Pancreas (tissue), 10 donors: Measurements from ENCODE around the gene SRBD1. TPM values are rescaled to one million over a fixed set of nuclear protein-coding genes. Genes with fewer than 3 reads are reported as not detected.

Source experiments
- ATAC-seq, 4 donors: fragments of 200-7000 bp; cut with Tn5 transposase; one replicate each; pipeline versions ENCODE4 v1.8.0 to v1.9.1; 2020; ENCODE audit warnings: mild to moderate bottlenecking in 4 of 4, moderate library complexity in 4 of 4
- DNase-seq, 6 donors: peaks; one replicate each; pipeline ENCODE4 v3.0.0-alpha.2; 2020
- FAIRE-seq: peaks from 2 replicates; lab custom pipeline; 2012; peaks lifted over from hg19 to GRCh38; lab: Jason Lieb, UNC
- H3K27ac ChIP-seq, 4 donors: fragments of 200-600 bp; sonication (generic); 1 replicate in 3 of 4; 2 replicates in 1 of 4; pipeline versions ENCODE4 v1.5.0 to v1.8.0; 2020
- H3K27me3 ChIP-seq, 4 donors: fragments of 200-600 bp; one replicate each; pipeline ENCODE4 v1.8.0; 2021
- H3K36me3 ChIP-seq, 3 donors: fragments of 200-600 bp; sonication (generic) in 1 of 3; one replicate each; pipeline versions ENCODE4 v1.5.0 to v1.8.0; 2020 to 2021
- H3K4me1 ChIP-seq, 3 donors: fragments of 200-600 bp; one replicate each; pipeline ENCODE4 v1.8.0; 2021
- H3K4me3 ChIP-seq, 4 donors: fragments of 200-600 bp; sonication (generic) in 2 of 4; one replicate each; pipeline versions ENCODE4 v1.5.0 to v1.8.0; 2020 to 2021
- H3K9me3 ChIP-seq, 4 donors: fragments of 200-600 bp; one replicate each; pipeline ENCODE4 v1.8.0; 2021
- CTCF ChIP-seq, 4 donors: fragments of 200-600 bp; sonication (generic) in 3 of 4; IDR thresholded peaks; one replicate each; pipeline versions ENCODE4 v1.5.0 to v1.8.0; 2021; ENCODE audit warnings: antibody characterized with exemption in 4 of 4
- WGBS, 2 donors: extraction: QIAGEN DNeasy Blood & Tissue Kit; methylation state at CpG; one replicate each; pipeline ENCODE4 v1.1.7; 2013; 5-methylcytosine and 5-hydroxymethylcytosine counted together
- intact Hi-C, 3 donors: fragments of 100-400 bp; cut with DNase I; formaldehyde crosslinking; loops; one replicate each; pipeline versions ENCODE4 v1.11.1 to v1.14.2; 2022
- polyA plus RNA-seq, 2 donors: library from polyadenylated mRNA; stranded (reverse); fragments of 200-250 nt; gene quantifications; one replicate each; pipeline ENCODE4 v1.2.3, GENCODE V29; 2013
- total RNA-seq, 6 donors: library from RNA; stranded (reverse); fragmentation: NEBNext Ultra II Directional in 4 of 6; extraction: Animal tissue kit (Norgen Biotek cat#: 25700) in 4 of 6; gene quantifications; one replicate each; pipeline versions ENCODE4 v1.2.1 to v1.2.4, GENCODE V29; 2021 to 2023
- donor health status: healthy with polysubstance abuse.
- donor health status: DM: no; HTN: no; CAD: no; lungs with moderate emphysema.
- donor health status: DM: no; HTN: no; CAD: no.
- donor health status: control.
- donor health status: control.
- donor health status: Bipolar disorder and iron deficiency.
- donor health status: DM: yes; HTN: yes; CAD: no.
- donor health status: DM: no; HTN: no; CAD: no.
- donor health status: DM: no; HTN: no; CAD: no.
- donor health status: DM: yes; HTN: yes; CAD: no.

SRBD1 gene
- total and polyA plus RNA-seq, 8 donors, result 3.2 to 15.4 (median 11.6) TPM

DNA sequence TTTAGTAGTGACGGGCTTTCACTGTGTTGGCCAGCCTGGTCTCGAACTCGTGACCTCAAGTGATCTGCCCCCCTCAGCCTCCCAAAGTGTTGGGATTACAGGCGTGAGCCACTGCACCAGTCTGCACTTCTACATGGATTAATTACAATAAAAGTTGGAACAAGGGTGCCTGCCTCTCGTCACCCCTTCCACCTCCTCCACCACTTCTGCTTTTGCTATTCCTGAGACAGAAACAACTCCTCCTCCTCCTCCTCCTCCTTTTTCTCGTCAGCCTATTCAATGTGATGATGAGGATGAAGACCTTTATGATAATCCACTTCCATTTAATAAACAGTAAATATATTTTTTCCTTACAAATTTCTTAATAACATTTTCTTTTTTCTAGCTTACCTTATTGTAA is 35.2 kb downstream of the SRBD1 start:
- Histone ChIP-seq H3K36me3 (peaks cover 0 to 4% (median 0%) of the 10 kb centered on the region in 3 donors), H3K27ac (no peak overlapping the region), H3K4me1 (no peaks in the 10 kb centered on the region), H3K9me3 (no peaks in the 10 kb centered on the region), H3K4me3 (no peak overlapping the region), H3K27me3 (no peaks in the 10 kb centered on the region)
- FAIRE-seq, result no peak
- no peak for DNase-seq
- no peak for TF ChIP-seq CTCF (IDR thresholded peaks at IDR 0.05)
- WGBS, 2 donors, result 93 to 97% methylated on average over 6 of the region's 6 CpGs
- ATAC-seq, result no peak
- intact Hi-C loops, result no loop called here

DNA sequence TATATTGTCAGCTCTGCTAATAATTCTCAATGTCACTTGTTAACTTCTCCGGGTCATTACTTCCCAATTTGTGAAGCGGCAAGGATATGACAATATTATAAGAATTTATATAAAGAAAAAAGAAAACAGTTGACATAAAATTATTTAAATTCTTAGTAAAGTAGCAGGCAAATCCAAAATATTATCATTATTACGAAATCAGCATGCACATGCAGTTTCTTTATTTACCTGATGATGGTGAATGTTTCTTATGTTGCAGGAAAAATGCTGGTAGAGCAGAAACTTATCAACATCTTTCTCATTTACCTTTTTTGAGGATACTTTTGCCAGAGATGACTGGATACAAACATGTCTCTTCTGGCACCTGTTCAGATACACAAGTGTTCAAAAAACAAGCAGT is 38.1 kb downstream of the SRBD1 start:
- intact Hi-C loops, result no loop called here
- no peak for FAIRE-seq

DNA sequence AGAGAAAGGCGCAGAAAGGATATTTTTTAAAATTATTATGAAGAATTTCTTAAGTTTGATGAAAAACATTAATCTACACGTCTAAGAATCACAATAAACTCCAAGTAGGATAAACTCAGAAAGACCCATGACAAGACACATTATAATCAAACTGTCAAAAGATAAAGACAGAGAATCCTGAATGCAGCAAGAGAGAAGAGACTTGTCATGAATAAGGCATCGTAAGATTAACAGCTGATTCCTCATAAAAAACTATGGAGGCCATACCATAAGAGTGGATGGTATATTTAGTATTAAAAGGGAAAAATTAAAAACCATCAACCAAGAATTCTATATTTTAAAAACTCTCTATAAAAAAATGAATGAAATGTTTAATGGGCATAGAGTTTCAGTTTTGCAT is 39.1 kb downstream of the SRBD1 start:
- H3K27me3 ChIP-seq, result no peaks in the 10 kb centered on the region
- no peak overlapping the region for H3K4me3 ChIP-seq
- no peak for TF ChIP-seq CTCF (IDR thresholded peaks at IDR 0.05)
- H3K4me1 ChIP-seq, result no peaks in the 10 kb centered on the region
- DNase-seq (no peak), FAIRE-seq (no peak), ATAC-seq (no peak)
- H3K9me3 ChIP-seq, result no peaks in the 10 kb centered on the region
- peaks cover 0 to 4% (median 0%) of the 10 kb centered on the region in 3 donors for H3K36me3 ChIP-seq
- intact Hi-C loops, result no loop called here
- no peak overlapping the region for H3K27ac ChIP-seq
- WGBS, 2 donors, result 96 to 97% methylated on average over 3 of the region's 3 CpGs

More for the DNA sequence above, 38.1 kb downstream of the SRBD1 start:
- Histone ChIP-seq H3K27ac (no peak overlapping the region), H3K27me3 (no peaks in the 10 kb centered on the region), H3K9me3 (no peaks in the 10 kb centered on the region), H3K4me1 (no peaks in the 10 kb centered on the region), H3K4me3 (no peak overlapping the region), H3K36me3 (peaks cover 0 to 4% (median 0%) of the 10 kb centered on the region in 3 donors)
- ATAC-seq (no peak), DNase-seq (no peak)
- WGBS, 2 donors, result 96 to 98% methylated on average over 3 of the region's 3 CpGs
- TF ChIP-seq CTCF (IDR thresholded peaks at IDR 0.05), result no peak

GRCh38 chr2:45570671-45571334 is 40.3 kb downstream of the SRBD1 start:
- H3K4me1 ChIP-seq, result no peaks in the 10 kb centered on the region
- ATAC-seq, result no peak
- H3K4me3 ChIP-seq, result no peak overlapping the region
- H3K36me3 ChIP-seq, result peaks cover 0 to 4% (median 0%) of the 10 kb centered on the region in 3 donors
- H3K27ac ChIP-seq, result no peak overlapping the region
- no peaks in the 10 kb centered on the region for H3K27me3 ChIP-seq
- no peak for FAIRE-seq
- no peak for DNase-seq
- H3K9me3 ChIP-seq, result no peaks in the 10 kb centered on the region
- TF ChIP-seq CTCF (IDR thresholded peaks at IDR 0.05), result no peak
- 87 to 96% methylated on average over 3 of the region's 3 CpGs for WGBS, 2 donors
- intact Hi-C loops, result no loop called here

GRCh38 chr2:45568935-45569334 is 42.1 kb downstream of the SRBD1 start:
- peaks cover 0 to 4% (median 0%) of the 10 kb centered on the region in 3 donors for H3K36me3 ChIP-seq
- no peak for FAIRE-seq
- no peaks in the 10 kb centered on the region for H3K4me1 ChIP-seq
- intact Hi-C loops, result no loop called here
- no peak overlapping the region for H3K27ac ChIP-seq
- TF ChIP-seq CTCF (IDR thresholded peaks at IDR 0.05), result no peak
- ATAC-seq, result no peak
- no peak overlapping the region for H3K4me3 ChIP-seq
- no peaks in the 10 kb centered on the region for H3K27me3 ChIP-seq
- no peak for DNase-seq
- H3K9me3 ChIP-seq, result no peaks in the 10 kb centered on the region
